Bronchial epithelial cell (primary cell): ENCODE data around the gene TPT1. TPM values are rescaled to one million over a fixed set of nuclear protein-coding genes. Genes with fewer than 3 reads are reported as not detected.
A peak's percentile ranks its signal among the peaks of the same experiment; 100 is the strongest.

Experiments
- DNase-seq: peaks from one replicate; pipeline ENCODE4 v3.0.0-alpha.2; 2010; ENCODE audit warnings: low read depth
- FAIRE-seq: peaks from 2 replicates; lab custom pipeline; 2011; peaks lifted over from hg19 to GRCh38; lab: Jason Lieb, UNC
- H3K27me3 ChIP-seq: 2 replicates; pipeline ENCODE4 v1.5.1; 2011; ENCODE audit warnings: low read length; ENCODE audit not compliant: control insufficient read depth, insufficient read depth
- H3K36me3 ChIP-seq: 2 replicates; pipeline ENCODE4 v1.5.1; 2011; ENCODE audit warnings: low read length; ENCODE audit not compliant: control insufficient read depth, insufficient read depth
- H3K4me3 ChIP-seq: 2 replicates; pipeline ENCODE4 v1.5.1; 2011; ENCODE audit warnings: mild to moderate bottlenecking, low read depth, low read length, control low read depth
- CTCF ChIP-seq: IDR thresholded peaks from 2 replicates; pipeline ENCODE4 v1.5.1; 2011; ENCODE audit warnings: mild to moderate bottlenecking, moderate library complexity, low read length, control low read depth, inconsistent platforms; ENCODE audit not compliant: insufficient read depth, severe bottlenecking
- total RNA-seq: library from RNA; depleted of rRNA; stranded (reverse); fragments of >200 nt; gene quantifications from 2 replicates; pipeline ENCODE4 v1.2.1, GENCODE V29; 2014

TPT1 gene
- total RNA-seq, 1 donor from 2014 or later: 7,903 TPM

- FAIRE-seq (peak; percentile 96), DNase-seq (peak; percentile 99)
- Histone ChIP-seq H3K36me3 (peaks cover 5% of the 10 kb centered on the region), H3K27me3 (no peaks in the 10 kb centered on the region), H3K4me3 (no peak overlapping the region)
- no peak for TF ChIP-seq CTCF
Measured at GRCh38 chr13:45367358-45367757, 26.4 kb upstream of the TPT1 start.

- no peak overlapping the region for H3K4me3 ChIP-seq
- FAIRE-seq (no peak), DNase-seq (peak; percentile 73)
- no peak for TF ChIP-seq CTCF
- no peaks in the 10 kb centered on the region for H3K27me3 ChIP-seq
- H3K36me3 ChIP-seq: peaks cover 3% of the 10 kb centered on the region
Measured at GRCh38 chr13:45365558-45365885, 24.5 kb upstream of the TPT1 start.

- Histone ChIP-seq H3K27me3 (no peaks in the 10 kb centered on the region), H3K4me3 (no peak overlapping the region), H3K36me3 (peaks cover 4% of the 10 kb centered on the region)
- no peak for TF ChIP-seq CTCF
- no peak for FAIRE-seq
- peak; percentile 46 for DNase-seq
Measured at GRCh38 chr13:45364876-45365557, 24.0 kb upstream of the TPT1 start.

GRCh38 chr13:45362939-45363338 lies 22.0 kb upstream of the TPT1 start:
- H3K27me3 ChIP-seq: no peaks in the 10 kb centered on the region
- no peak for FAIRE-seq
- peaks cover 4% of the 10 kb centered on the region for H3K36me3 ChIP-seq
- no peak overlapping the region for H3K4me3 ChIP-seq
- DNase-seq: no peak
- peak; percentile 14 for TF ChIP-seq CTCF

GRCh38 chr13:45361596-45362206 lies 20.7 kb upstream of the TPT1 start:
- no peak overlapping the region for H3K4me3 ChIP-seq
- DNase-seq: peak; percentile 96
- TF ChIP-seq CTCF: no peak
- peaks cover 10% of the 10 kb centered on the region for H3K36me3 ChIP-seq
- peak; percentile 90 for FAIRE-seq
- no peaks in the 10 kb centered on the region for H3K27me3 ChIP-seq
